CD4-positive, alpha-beta memory T cell (primary cell): ENCODE results near the gene SPAG16. TPM values are rescaled to one million over a fixed set of nuclear protein-coding genes. Genes with fewer than 3 reads are reported as not detected.

Source experiments
- CTCF ChIA-PET: fragments of 350-600 bp; sonication (Branson Sonifier 250); formaldehyde crosslinking; loops from one replicate; lab custom pipeline; 2021; ENCODE audit warnings: inconsistent platforms; ENCODE audit not compliant: partially characterized antibody; lab: Charles Lee
- POLR2A ChIA-PET: fragments of 350-600 bp; sonication (Branson Sonifier 250); formaldehyde crosslinking; loops from one replicate; lab custom pipeline; 2021; ENCODE audit not compliant: partially characterized antibody; lab: Charles Lee
- DNase-seq, 5 donors: peaks; one replicate each; pipeline versions ENCODE4 v3.0.0 to v3.0.0-alpha.2; 2020 to 2022; ENCODE audit warnings: mixed read lengths in 1 of 5
- H3K27ac ChIP-seq: one replicate; pipeline ENCODE4 v1.7.0; 2013; ENCODE audit warnings: low read depth, low read length
- H3K27me3 ChIP-seq: 2 replicates; pipeline ENCODE4 v1.7.0; 2013; ENCODE audit warnings: mild to moderate bottlenecking, low read length, moderate library complexity; ENCODE audit not compliant: insufficient read depth
- H3K36me3 ChIP-seq: 2 replicates; pipeline ENCODE4 v1.7.0; 2013; ENCODE audit warnings: mild to moderate bottlenecking, low read length, moderate library complexity; ENCODE audit not compliant: insufficient read depth
- H3K4me1 ChIP-seq: 2 replicates; pipeline ENCODE4 v1.7.0; 2013; ENCODE audit warnings: mild to moderate bottlenecking, low read length, moderate library complexity; ENCODE audit not compliant: insufficient read depth
- H3K4me3 ChIP-seq, 2 donors: one replicate each; pipeline ENCODE4 v1.7.0; 2013; ENCODE audit warnings: low read length in 2 of 2, mild to moderate bottlenecking in 1 of 2
- H3K9me3 ChIP-seq, 2 donors: one replicate each; pipeline ENCODE4 v1.7.0; 2013; ENCODE audit warnings: low read length in 2 of 2, control low read depth in 1 of 2; ENCODE audit not compliant: control insufficient read depth in 1 of 2
- H3K27ac Mint-ChIP-seq, 7 donors: one replicate each; pipeline ENCODE4 v1.8.0; 2020 to 2021; ENCODE audit warnings: mixed read lengths in 7 of 7, mild to moderate bottlenecking in 6 of 7, inconsistent platforms in 3 of 7, moderate library complexity in 3 of 7
- H3K27me3 Mint-ChIP-seq, 2 donors: one replicate each; pipeline ENCODE4 v1.8.0; 2020 to 2021; ENCODE audit warnings: mixed read lengths in 2 of 2
- H3K36me3 Mint-ChIP-seq, 2 donors: one replicate each; pipeline ENCODE4 v1.8.0; 2020 to 2021; ENCODE audit warnings: mixed read lengths in 2 of 2, inconsistent platforms in 1 of 2, mild to moderate bottlenecking in 1 of 2
- H3K4me1 Mint-ChIP-seq, 4 donors: one replicate each; pipeline ENCODE4 v1.8.0; 2020 to 2021; ENCODE audit warnings: mixed read lengths in 4 of 4, mild to moderate bottlenecking in 1 of 4
- H3K4me3 Mint-ChIP-seq, 8 donors: one replicate each; pipeline ENCODE4 v1.8.0; 2020 to 2021; ENCODE audit warnings: mixed read lengths in 8 of 8, mild to moderate bottlenecking in 7 of 8, moderate library complexity in 6 of 8, inconsistent platforms in 3 of 8
- H3K9me3 Mint-ChIP-seq, 8 donors: one replicate each; pipeline ENCODE4 v1.8.0; 2020 to 2021; ENCODE audit warnings: mixed read lengths in 8 of 8, mild to moderate bottlenecking in 5 of 8, inconsistent platforms in 3 of 8, moderate library complexity in 1 of 8
- intact Hi-C: fragments of 100-400 bp; cut with micrococcal nuclease; formaldehyde crosslinking; loops from one replicate; pipeline ENCODE4 v1.15.1; 2023
- polyA plus RNA-seq, 2 donors: library from polyadenylated mRNA; unstranded; fragments of 300-500 nt; fragmentation: Illumina TruSeq; gene quantifications; one replicate each; pipeline ENCODE4 v1.2.3, GENCODE V29; 2021
- total RNA-seq, 2 experiments: library from RNA; stranded (reverse); gene quantifications; one replicate each; pipeline ENCODE4 v1.2.3, GENCODE V29; 2021

SPAG16 gene
- total and polyA plus RNA-seq, 4 experiments from 2014 or later: 6.3 to 21.7 (median 11.2) TPM

DNA sequence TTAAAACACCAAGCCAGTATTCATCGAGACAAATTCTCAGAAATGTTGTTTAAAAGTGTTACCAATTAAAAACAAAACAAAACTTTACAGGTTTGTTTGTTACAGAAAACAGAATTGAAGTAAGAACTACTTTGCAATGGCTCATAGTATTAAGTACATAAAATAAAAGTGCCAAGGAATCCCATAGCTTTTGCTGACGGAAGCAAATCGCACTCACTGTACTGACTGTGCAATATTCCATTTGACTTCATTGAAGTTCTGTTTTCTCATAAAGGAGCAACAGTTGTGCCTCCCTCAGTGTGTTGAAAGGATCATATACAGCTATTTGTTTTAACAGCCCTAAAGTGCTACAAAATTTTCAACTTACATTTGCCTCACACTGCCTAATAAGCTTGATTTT lies 507.8 kb downstream of the SPAG16 start:
- Mint-ChIP-seq H3K4me3 (no peak overlapping the region), H3K27ac (no peak overlapping the region), H3K4me1 (no peaks in the 10 kb centered on the region), H3K9me3 (peaks cover 0 to 3% (median 0%) of the 10 kb centered on the region in 8 donors), H3K27me3 (peaks cover 0 to 2% of the 10 kb centered on the region in 2 donors), H3K36me3 (no peaks in the 10 kb centered on the region)
- H3K27me3 ChIP-seq: no peaks in the 10 kb centered on the region
- H3K36me3 ChIP-seq: no peaks in the 10 kb centered on the region
- DNase-seq: no peak
- CTCF ChIA-PET: no interaction called here
- intact Hi-C loops: no loop called here
- POLR2A ChIA-PET: no interaction called here
- H3K9me3 ChIP-seq: no peaks in the 10 kb centered on the region
- no peak overlapping the region for H3K4me3 ChIP-seq
- no peak overlapping the region for H3K27ac ChIP-seq
- H3K4me1 ChIP-seq: no peaks in the 10 kb centered on the region

DNA sequence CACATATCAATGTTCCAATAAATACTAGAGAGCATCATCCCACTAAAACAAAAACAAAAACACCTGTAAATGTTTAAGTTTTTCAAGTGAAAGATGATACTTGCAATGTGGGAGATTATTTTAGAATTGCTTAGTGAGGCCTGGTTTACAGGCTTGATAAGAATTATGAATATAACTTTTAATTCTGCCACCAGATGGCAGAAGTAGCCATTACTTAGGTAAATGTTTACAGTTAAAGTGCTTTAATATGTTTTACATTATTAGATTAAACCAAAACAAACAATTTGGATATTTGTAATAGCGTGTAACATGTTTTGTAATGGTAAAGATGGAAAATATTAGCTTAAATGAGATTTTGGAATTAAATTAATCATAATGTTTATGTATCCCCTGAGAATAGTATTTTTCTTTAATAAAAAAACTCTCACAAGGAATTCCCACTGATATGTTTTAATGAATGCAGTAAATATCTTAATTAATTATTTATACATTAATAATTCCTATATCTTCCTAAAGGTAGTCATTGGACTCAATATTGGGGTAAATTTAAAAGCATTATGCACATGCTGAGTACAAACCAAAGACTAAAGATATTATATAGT lies 522.0 kb downstream of the SPAG16 start:
- no peaks in the 10 kb centered on the region for H3K27me3 ChIP-seq
- Mint-ChIP-seq H3K36me3 (no peaks in the 10 kb centered on the region), H3K9me3 (no peaks in the 10 kb centered on the region), H3K4me3 (no peak overlapping the region), H3K4me1 (no peaks in the 10 kb centered on the region), H3K27me3 (no peaks in the 10 kb centered on the region), H3K27ac (no peak overlapping the region)
- H3K27ac ChIP-seq: no peak overlapping the region
- CTCF ChIA-PET: no interaction called here
- no peak overlapping the region for H3K4me3 ChIP-seq
- H3K4me1 ChIP-seq: no peaks in the 10 kb centered on the region
- intact Hi-C loops: no loop called here
- no peaks in the 10 kb centered on the region for H3K36me3 ChIP-seq
- POLR2A ChIA-PET: no interaction called here
- DNase-seq: no peak
- no peaks in the 10 kb centered on the region for H3K9me3 ChIP-seq

DNA sequence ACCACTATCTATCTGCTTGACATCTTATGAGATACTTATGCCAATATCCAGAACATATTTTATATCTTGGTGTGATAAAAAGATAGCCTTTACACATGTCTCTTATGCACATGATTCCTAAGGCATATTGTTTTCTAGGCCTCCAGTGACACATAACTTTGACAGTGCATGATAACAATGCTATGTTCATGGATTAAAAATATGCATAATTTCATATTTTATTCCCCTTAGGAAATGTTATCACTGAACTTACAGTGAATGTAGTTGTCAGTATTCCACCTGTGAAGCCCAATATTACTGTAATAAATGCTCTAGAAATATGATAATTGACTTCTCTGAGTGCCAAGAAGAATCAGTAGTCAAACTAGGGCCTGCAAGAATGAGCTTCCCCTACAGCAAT lies 532.3 kb downstream of the SPAG16 start:
- no peaks in the 10 kb centered on the region for H3K36me3 Mint-ChIP-seq

DNA sequence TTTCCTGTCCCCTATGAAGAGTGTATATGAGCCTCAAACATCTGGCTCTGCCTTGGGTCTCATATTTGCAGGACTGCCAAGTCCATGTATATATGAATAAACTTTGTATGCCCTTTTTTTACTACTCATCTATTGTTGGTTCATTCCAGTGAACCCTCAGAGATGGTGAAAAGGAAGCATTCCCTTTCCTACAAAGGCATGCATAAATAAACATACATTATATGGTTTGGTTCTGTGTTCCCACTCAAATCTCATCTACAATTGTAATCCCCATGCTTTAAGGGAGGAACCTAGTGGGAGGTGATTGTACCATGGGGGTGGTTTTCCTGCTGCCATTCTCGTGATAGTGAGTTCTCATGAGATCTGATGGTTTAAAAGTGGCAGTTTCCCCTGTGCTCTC lies 534.2 kb downstream of the SPAG16 start:
- H3K9me3 ChIP-seq: no peaks in the 10 kb centered on the region
- peaks cover 0 to 11% (median 0%) of the 10 kb centered on the region in 8 donors for H3K9me3 Mint-ChIP-seq
- no peak overlapping the region for H3K27ac ChIP-seq
- no peaks in the 10 kb centered on the region for H3K36me3 ChIP-seq
- H3K4me3 ChIP-seq: no peak overlapping the region
- DNase-seq: no peak
- ChIA-PET POLR2A (no interaction called here), CTCF (no interaction called here)
- H3K4me1 ChIP-seq: no peaks in the 10 kb centered on the region
- H3K27me3 Mint-ChIP-seq: no peaks in the 10 kb centered on the region
- H3K4me3 Mint-ChIP-seq: no peak overlapping the region
- no peaks in the 10 kb centered on the region for H3K36me3 Mint-ChIP-seq
- no peaks in the 10 kb centered on the region for H3K27me3 ChIP-seq
- H3K27ac Mint-ChIP-seq: no peak overlapping the region
- intact Hi-C loops: no loop called here
- H3K4me1 Mint-ChIP-seq: no peaks in the 10 kb centered on the region

More for the DNA sequence above, 532.3 kb downstream of the SPAG16 start:
- H3K4me1 ChIP-seq: no peaks in the 10 kb centered on the region
- Mint-ChIP-seq H3K27me3 (no peaks in the 10 kb centered on the region), H3K9me3 (peaks cover 0 to 3% (median 0%) of the 10 kb centered on the region in 8 donors), H3K27ac (no peak overlapping the region), H3K4me1 (no peaks in the 10 kb centered on the region), H3K4me3 (no peak overlapping the region)
- no peaks in the 10 kb centered on the region for H3K9me3 ChIP-seq
- no peak overlapping the region for H3K27ac ChIP-seq
- no peaks in the 10 kb centered on the region for H3K36me3 ChIP-seq
- CTCF ChIA-PET: no interaction called here
- no peak overlapping the region for H3K4me3 ChIP-seq
- DNase-seq: no peak
- intact Hi-C loops: no loop called here
- POLR2A ChIA-PET: no interaction called here
- no peaks in the 10 kb centered on the region for H3K27me3 ChIP-seq

DNA sequence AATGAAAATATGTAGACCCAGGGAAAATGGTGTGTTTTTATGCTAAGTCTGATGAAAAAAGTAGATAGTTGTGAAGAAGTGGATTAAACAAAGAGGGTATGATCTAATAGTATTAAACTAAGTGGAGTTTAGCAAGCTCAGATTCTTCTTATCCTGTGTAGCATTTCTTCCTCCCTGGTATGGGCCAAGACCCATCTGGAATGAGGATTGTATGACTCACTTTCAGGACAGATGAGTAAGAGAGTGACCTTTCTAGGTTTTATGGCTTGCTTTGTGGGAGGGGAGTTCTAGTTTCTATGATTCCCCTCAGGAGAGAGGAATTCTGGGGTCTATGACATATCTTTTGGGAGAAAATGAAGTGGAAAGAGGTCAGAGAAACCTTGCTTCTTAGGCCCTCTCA lies 550.1 kb downstream of the SPAG16 start:
- no peaks in the 10 kb centered on the region for H3K27me3 Mint-ChIP-seq
- H3K4me1 Mint-ChIP-seq: no peaks in the 10 kb centered on the region
- ChIA-PET CTCF (no interaction called here), POLR2A (no interaction called here)
- H3K36me3 Mint-ChIP-seq: no peaks in the 10 kb centered on the region
- DNase-seq: no peak
- H3K9me3 Mint-ChIP-seq: peaks cover 0 to 7% (median 3%) of the 10 kb centered on the region in 8 donors
- H3K4me3 Mint-ChIP-seq: no peak overlapping the region
- no peak overlapping the region for H3K27ac Mint-ChIP-seq
- H3K4me3 ChIP-seq: no peak overlapping the region
- no peaks in the 10 kb centered on the region for H3K9me3 ChIP-seq
- no peaks in the 10 kb centered on the region for H3K4me1 ChIP-seq
- H3K27ac ChIP-seq: no peak overlapping the region
- no peaks in the 10 kb centered on the region for H3K36me3 ChIP-seq
- no peaks in the 10 kb centered on the region for H3K27me3 ChIP-seq
- intact Hi-C loops: no loop called here

DNA sequence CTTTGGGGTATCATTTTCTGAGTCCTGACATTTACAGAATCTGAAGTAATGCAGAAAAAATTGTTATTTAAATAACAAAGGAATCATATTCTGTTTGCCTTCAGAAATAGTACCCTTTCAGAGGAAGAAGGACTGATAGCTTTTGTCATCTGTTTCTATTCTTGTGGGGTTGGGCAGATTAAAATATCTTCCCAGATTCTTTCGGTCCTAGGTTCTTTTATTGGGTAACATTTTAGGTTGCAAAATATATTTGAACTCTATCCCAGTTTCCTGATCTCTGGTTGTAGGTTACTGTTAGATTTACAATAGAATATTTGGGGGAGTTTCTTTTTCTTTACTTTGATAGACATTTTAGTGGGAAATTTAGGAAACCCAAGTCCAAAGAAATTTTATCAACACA lies 550.5 kb downstream of the SPAG16 start:
- no peaks in the 10 kb centered on the region for H3K27me3 Mint-ChIP-seq
- Histone ChIP-seq H3K27ac (no peak overlapping the region), H3K36me3 (no peaks in the 10 kb centered on the region), H3K9me3 (no peaks in the 10 kb centered on the region), H3K27me3 (no peaks in the 10 kb centered on the region), H3K4me1 (no peaks in the 10 kb centered on the region), H3K4me3 (no peak overlapping the region)
- no peak overlapping the region for H3K27ac Mint-ChIP-seq
- H3K9me3 Mint-ChIP-seq: peaks cover 0 to 7% (median 2%) of the 10 kb centered on the region in 8 donors
- DNase-seq: no peak
- no peak overlapping the region for H3K4me3 Mint-ChIP-seq
- no peaks in the 10 kb centered on the region for H3K36me3 Mint-ChIP-seq
- CTCF ChIA-PET: no interaction called here
- H3K4me1 Mint-ChIP-seq: no peaks in the 10 kb centered on the region
- intact Hi-C loops: no loop called here
- POLR2A ChIA-PET: no interaction called here

DNA sequence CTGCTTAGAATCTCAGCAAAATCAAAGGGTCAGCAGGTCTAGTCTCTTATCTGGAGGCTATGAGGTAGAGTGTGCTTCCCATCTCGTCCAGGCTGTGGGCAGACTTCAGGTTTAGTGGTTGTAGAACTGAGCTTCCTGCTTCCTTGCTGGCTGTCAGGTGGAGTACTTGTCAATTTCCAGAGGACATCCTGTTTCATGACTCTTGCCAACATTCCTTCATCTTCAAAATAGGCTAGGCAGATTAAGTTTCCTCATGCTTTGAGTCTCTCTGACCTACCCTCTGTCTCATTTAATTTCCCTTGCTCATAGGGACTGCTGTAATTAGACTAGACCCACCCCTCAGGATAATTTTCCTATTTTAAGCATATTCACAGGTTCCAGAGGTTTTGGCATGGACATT lies 562.6 kb downstream of the SPAG16 start:
- no peak overlapping the region for H3K4me3 Mint-ChIP-seq
- H3K27ac Mint-ChIP-seq: no peak overlapping the region
- H3K4me1 Mint-ChIP-seq: no peaks in the 10 kb centered on the region
- no peak for DNase-seq
- intact Hi-C loops: no loop called here
- H3K36me3 ChIP-seq: no peaks in the 10 kb centered on the region
- H3K27me3 Mint-ChIP-seq: no peaks in the 10 kb centered on the region
- H3K4me1 ChIP-seq: no peaks in the 10 kb centered on the region
- no peaks in the 10 kb centered on the region for H3K27me3 ChIP-seq
- H3K4me3 ChIP-seq: no peak overlapping the region
- CTCF ChIA-PET: no interaction called here
- peaks cover 0 to 4% (median 0%) of the 10 kb centered on the region in 8 donors for H3K9me3 Mint-ChIP-seq
- H3K9me3 ChIP-seq: no peaks in the 10 kb centered on the region
- POLR2A ChIA-PET: no interaction called here
- H3K36me3 Mint-ChIP-seq: no peaks in the 10 kb centered on the region
- H3K27ac ChIP-seq: no peak overlapping the region

DNA sequence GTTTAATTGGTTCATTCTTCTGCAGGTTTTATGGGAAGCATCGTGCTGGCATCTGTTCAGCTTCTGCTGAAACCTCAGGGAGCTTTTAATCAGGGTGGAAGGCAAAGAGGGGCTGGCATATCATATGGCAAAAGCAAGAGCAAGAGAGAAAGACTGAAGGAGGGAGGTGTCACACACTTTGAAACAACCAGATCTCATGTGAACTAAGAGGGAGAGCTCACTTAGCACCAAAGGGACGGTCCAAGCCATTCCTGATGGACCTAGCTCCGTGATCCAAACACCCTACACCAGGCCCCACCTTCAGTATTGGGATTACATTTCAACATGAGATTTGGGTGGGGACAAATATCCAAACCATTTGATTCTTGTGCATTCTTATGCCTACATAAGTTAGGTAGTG lies 563.1 kb downstream of the SPAG16 start:
- H3K4me3 Mint-ChIP-seq: no peak overlapping the region
- H3K36me3 Mint-ChIP-seq: no peaks in the 10 kb centered on the region
- CTCF ChIA-PET: no interaction called here
- Histone ChIP-seq H3K36me3 (no peaks in the 10 kb centered on the region), H3K27ac (no peak overlapping the region), H3K27me3 (no peaks in the 10 kb centered on the region), H3K4me3 (no peak overlapping the region), H3K4me1 (no peaks in the 10 kb centered on the region), H3K9me3 (no peaks in the 10 kb centered on the region)
- H3K27me3 Mint-ChIP-seq: no peaks in the 10 kb centered on the region
- POLR2A ChIA-PET: no interaction called here
- no peak for DNase-seq
- H3K27ac Mint-ChIP-seq: no peak overlapping the region
- no peaks in the 10 kb centered on the region for H3K4me1 Mint-ChIP-seq
- peaks cover 0 to 4% (median 0%) of the 10 kb centered on the region in 8 donors for H3K9me3 Mint-ChIP-seq
- intact Hi-C loops: no loop called here
